MCF 10A (cell line): ENCODE measurements around the gene UGCG. TPM values are rescaled to one million over a fixed set of nuclear protein-coding genes. Genes with fewer than 3 reads are reported as not detected.

Experiments
- BruUV-seq: library from RNA; stranded (reverse); fragments of 400-500 nt; replicated peaks from 2 replicates; lab custom pipeline; 2021; lab: Mats Ljungman, UMichigan
- CTCF ChIA-PET: fragments of 300-600 bp; sonication (Branson Sonifier 250); formaldehyde crosslinking; extraction: SDS; loops from one replicate; lab custom pipeline; 2021; ENCODE audit warnings: antibody characterized with exemption, inconsistent platforms; lab: Yijun Ruan, JAX
- POLR2A ChIA-PET: fragments of 300-600, 350-650 bp; sonication (Branson Sonifier 250); formaldehyde crosslinking; extraction: SDS; loops from one replicate; lab custom pipeline; 2020; ENCODE audit warnings: antibody characterized with exemption, inconsistent platforms; lab: Yijun Ruan, JAX
- DNase-seq: peaks from one replicate; pipeline ENCODE4 v3.0.0-alpha.2; 2018; ENCODE audit not compliant: unreplicated experiment
- H3K27ac Mint-ChIP-seq: one replicate; pipeline ENCODE4 v1.8.0; 2022; ENCODE audit warnings: mild to moderate bottlenecking, low read depth, mixed read lengths; ENCODE audit not compliant: unreplicated experiment
- H3K27me3 Mint-ChIP-seq: one replicate; pipeline ENCODE4 v1.8.0; 2022; ENCODE audit warnings: mixed read lengths; ENCODE audit not compliant: insufficient read depth, unreplicated experiment
- H3K36me3 Mint-ChIP-seq: one replicate; pipeline ENCODE4 v1.8.0; 2022; ENCODE audit warnings: mild to moderate bottlenecking, moderate library complexity, mixed read lengths; ENCODE audit not compliant: insufficient read depth, unreplicated experiment
- H3K4me1 Mint-ChIP-seq: one replicate; pipeline ENCODE4 v1.8.0; 2022; ENCODE audit warnings: mixed read lengths; ENCODE audit not compliant: insufficient read depth, unreplicated experiment
- H3K4me3 Mint-ChIP-seq: one replicate; pipeline ENCODE4 v1.8.0; 2022; ENCODE audit warnings: mild to moderate bottlenecking, moderate library complexity, mixed read lengths; ENCODE audit not compliant: unreplicated experiment
- H3K9me3 Mint-ChIP-seq: one replicate; pipeline ENCODE4 v1.8.0; 2022; ENCODE audit warnings: mixed read lengths; ENCODE audit not compliant: unreplicated experiment
- CTCF ChIP-seq: fragments of 200-600 bp; IDR thresholded peaks from one replicate; pipeline ENCODE4 v1.8.0; 2022; ENCODE audit warnings: antibody characterized with exemption, mild to moderate bottlenecking; ENCODE audit not compliant: unreplicated experiment
- intact Hi-C: fragments of 100-400 bp; cut with micrococcal nuclease; formaldehyde crosslinking; loops from 2 replicates; pipeline ENCODE4 v1.14.1; 2022
- total RNA-seq: library from RNA; stranded (reverse); gene quantifications from 2 replicates; pipeline ENCODE4 v1.2.3, GENCODE V29; 2022

The UGCG gene
- total RNA-seq, 1 experiment from 2014 or later: 29.5 TPM

GRCh38 chr9:111978616-111979015 is 82.0 kb downstream of the UGCG start:
- Mint-ChIP-seq H3K4me3 (no peak overlapping the region), H3K27ac (no peak overlapping the region), H3K36me3 (no peaks in the 10 kb centered on the region), H3K4me1 (peaks cover 20% of the 10 kb centered on the region), H3K27me3 (no peaks in the 10 kb centered on the region), H3K9me3 (no peaks in the 10 kb centered on the region)
- DNase-seq: no peak
- POLR2A ChIA-PET: interaction anchor here (0.8 to 1.1 kb wide), 3 partner anchors 9 to 173 kb away, joined by 3 to 4 read pairs (median 3); no protein-coding TSS in a partner anchor
- CTCF ChIA-PET: no interaction called here
- no TSS peak for BruUV-seq
- no peak for TF ChIP-seq CTCF
- intact Hi-C loops: no loop called here

- no peaks in the 10 kb centered on the region for H3K9me3 Mint-ChIP-seq
- intact Hi-C loops: no loop called here
- no peaks in the 10 kb centered on the region for H3K36me3 Mint-ChIP-seq
- no peak for TF ChIP-seq CTCF
- H3K27ac Mint-ChIP-seq: no peak overlapping the region
- H3K4me3 Mint-ChIP-seq: no peak overlapping the region
- ChIA-PET POLR2A (interaction anchor here (1.0 kb wide), 1 partner anchor 174 kb away, joined by 3 read pairs; no protein-coding TSS in a partner anchor), CTCF (no interaction called here)
- no peak for DNase-seq
- peaks cover 15% of the 10 kb centered on the region for H3K4me1 Mint-ChIP-seq
- BruUV-seq: no TSS peak
- no peaks in the 10 kb centered on the region for H3K27me3 Mint-ChIP-seq
Observed at GRCh38 chr9:111979561-111979960, 82.9 kb downstream of the UGCG start.

- no peak overlapping the region for H3K4me3 Mint-ChIP-seq
- no peak for DNase-seq
- ChIA-PET CTCF (interaction anchor here (0.5 kb wide), 1 partner anchor 20 kb away, joined by 4 read pairs; no protein-coding TSS in a partner anchor), POLR2A (no interaction called here)
- H3K9me3 Mint-ChIP-seq: no peaks in the 10 kb centered on the region
- H3K36me3 Mint-ChIP-seq: no peaks in the 10 kb centered on the region
- no peak for TF ChIP-seq CTCF
- no TSS peak for BruUV-seq
- H3K4me1 Mint-ChIP-seq: peaks cover 11% of the 10 kb centered on the region
- H3K27me3 Mint-ChIP-seq: no peaks in the 10 kb centered on the region
- no peak overlapping the region for H3K27ac Mint-ChIP-seq
- intact Hi-C loops: no loop called here
Observed at GRCh38 chr9:111980398-111980797, 83.8 kb downstream of the UGCG start.

- no peak overlapping the region for H3K4me3 Mint-ChIP-seq
- H3K27me3 Mint-ChIP-seq: no peaks in the 10 kb centered on the region
- POLR2A ChIA-PET: no interaction called here
- no peaks in the 10 kb centered on the region for H3K9me3 Mint-ChIP-seq
- no peak for TF ChIP-seq CTCF
- CTCF ChIA-PET: no interaction called here
- H3K27ac Mint-ChIP-seq: no peak overlapping the region
- peaks cover 6% of the 10 kb centered on the region for H3K4me1 Mint-ChIP-seq
- no peak for DNase-seq
- no peaks in the 10 kb centered on the region for H3K36me3 Mint-ChIP-seq
- intact Hi-C loops: no loop called here
- BruUV-seq: no TSS peak
Observed at GRCh38 chr9:111983484-111983908, 86.9 kb downstream of the UGCG start.
